H1 (cell line): ENCODE results near the gene AKTIP. TPM values are rescaled to one million over a fixed set of nuclear protein-coding genes. Genes with fewer than 3 reads are reported as not detected.
"Not testable (repeated sequence)": the region's sequence is repeated elsewhere in the genome, so short reads cannot be mapped to it uniquely, and the experiment has no call there.

Experiments used
- CTCF ChIA-PET: fragments of 300-600 bp; sonication (Branson Sonifier 250); formaldehyde crosslinking; loops from one replicate; lab custom pipeline; 2021; ENCODE audit not compliant: partially characterized antibody; lab: Charles Lee
- POLR2A ChIA-PET: fragments of 300-600 bp; sonication (Branson Sonifier 250); formaldehyde crosslinking; loops from one replicate; lab custom pipeline; 2021; ENCODE audit warnings: inconsistent platforms; ENCODE audit not compliant: partially characterized antibody; lab: Charles Lee
- DNase-seq, 2 experiments: peaks; one replicate each; pipeline versions ENCODE4 v3.0.0 to v3.0.0-alpha.2; 2010 to 2022; ENCODE audit warnings: low spot score in 2 of 2, low read depth in 1 of 2, mixed read lengths in 1 of 2
- FAIRE-seq: peaks from 2 replicates; lab custom pipeline; 2011; peaks lifted over from hg19 to GRCh38; lab: Jason Lieb, UNC
- H2AFZ ChIP-seq: 2 replicates; pipeline ENCODE4 v1.8.1; 2012; ENCODE audit warnings: low read length, inconsistent platforms
- H2AK5ac ChIP-seq: 2 replicates; pipeline ENCODE4 v1.6.1; 2013; ENCODE audit warnings: low read depth, low read length
- H2BK120ac ChIP-seq: replicated peaks from 2 replicates; pipeline ENCODE3; 2013; ENCODE audit warnings: low read depth, low read length, inconsistent platforms
- H2BK12ac ChIP-seq: 2 replicates; pipeline ENCODE4 v1.6.1; 2013; ENCODE audit warnings: low read depth, low read length
- H2BK15ac ChIP-seq: 2 replicates; pipeline ENCODE4 v1.6.1; 2013; ENCODE audit warnings: low read length
- H2BK20ac ChIP-seq: 2 replicates; pipeline ENCODE4 v1.6.1; 2013; ENCODE audit warnings: low read length
- H2BK5ac ChIP-seq: 2 replicates; pipeline ENCODE4 v1.6.1; 2013; ENCODE audit warnings: low read depth, low read length
- H3K14ac ChIP-seq: 2 replicates; pipeline ENCODE4 v1.6.1; 2013; ENCODE audit warnings: inconsistent platforms; ENCODE audit not compliant: insufficient read length
- H3K18ac ChIP-seq: 2 replicates; pipeline ENCODE4 v1.6.1; 2013; ENCODE audit warnings: low read length; ENCODE audit errors: extremely low read depth
- H3K23ac ChIP-seq: 2 replicates; pipeline ENCODE4 v1.6.1; 2013; ENCODE audit warnings: inconsistent platforms; ENCODE audit not compliant: insufficient read length
- H3K23me2 ChIP-seq: 2 replicates; pipeline ENCODE4 v1.6.1; 2013; ENCODE audit warnings: low read depth, low read length
- H3K27ac ChIP-seq: 2 replicates; pipeline ENCODE4 v1.6.1; 2011; ENCODE audit warnings: low read depth, low read length, inconsistent platforms
- H3K27me3 ChIP-seq, 4 experiments: replicated peaks in 1 of 4; 1 replicate in 1 of 4; 2 replicates in 3 of 4; pipeline versions ENCODE4 v1.6.1 to v1.8.1; 2011 to 2013; ENCODE audit warnings: low read length in 3 of 4, mild to moderate bottlenecking in 3 of 4, inconsistent platforms in 2 of 4, mixed read lengths in 2 of 4, moderate library complexity in 1 of 4; ENCODE audit not compliant: control insufficient read depth in 3 of 4, insufficient read depth in 3 of 4; ENCODE audit errors: extremely low read depth in 1 of 4
- H3K36me3 ChIP-seq, 4 experiments: 2 replicates each; pipeline versions ENCODE4 v1.6.1 to v1.8.1; 2011 to 2013; ENCODE audit warnings: mild to moderate bottlenecking in 4 of 4, low read length in 3 of 4, moderate library complexity in 2 of 4, control low read depth in 1 of 4, inconsistent platforms in 1 of 4; ENCODE audit not compliant: insufficient read depth in 4 of 4, control insufficient read depth in 2 of 4
- H3K4ac ChIP-seq: replicated peaks from 2 replicates; pipeline ENCODE3; 2013; ENCODE audit warnings: low read length, low read depth, mixed read lengths, inconsistent platforms; ENCODE audit not compliant: insufficient read length
- H3K4me1 ChIP-seq, 4 experiments: replicated peaks in 1 of 4; 1 replicate in 1 of 4; 2 replicates in 3 of 4; pipeline versions ENCODE4 v1.6.1 to v1.8.1; 2011 to 2013; ENCODE audit warnings: low read length in 3 of 4, inconsistent platforms in 2 of 4, mixed read lengths in 1 of 4; ENCODE audit not compliant: insufficient read depth in 4 of 4, control insufficient read depth in 3 of 4
- H3K4me2 ChIP-seq, 2 experiments: 2 replicates each; pipeline versions ENCODE4 v1.6.1 to v1.8.1; 2011 to 2013; ENCODE audit warnings: low read depth in 2 of 2, low read length in 2 of 2, control low read depth in 1 of 2, inconsistent platforms in 1 of 2, mild to moderate bottlenecking in 1 of 2; ENCODE audit not compliant: insufficient read depth in 1 of 2
- H3K4me3 ChIP-seq, 4 experiments: fragments of 200-600, 300-600 bp in 1 of 4; sonication (generic), shearing (Covaris generic), sonication (Bioruptor Twin) in 1 of 4; 2 replicates each; pipeline versions ENCODE4 v1.5.1 to v1.8.1; 2011 to 2016; ENCODE audit warnings: low read length in 4 of 4, low read depth in 3 of 4, control low read depth in 2 of 4, inconsistent platforms in 2 of 4, mild to moderate bottlenecking in 2 of 4, mixed read lengths in 1 of 4, moderate library complexity in 1 of 4; ENCODE audit not compliant: insufficient read depth in 2 of 4; ENCODE audit errors: extremely low read depth in 1 of 4
- H3K56ac ChIP-seq: replicated peaks from 2 replicates; pipeline ENCODE3; 2013; ENCODE audit warnings: low read depth, mild to moderate bottlenecking, mixed read lengths, low read length, inconsistent platforms; ENCODE audit not compliant: insufficient read length
- H3K79me1 ChIP-seq: 2 replicates; pipeline ENCODE4 v1.6.1; 2013; ENCODE audit warnings: low read depth, low read length, control low read depth
- H3K79me2 ChIP-seq, 2 experiments: 2 replicates each; pipeline versions ENCODE4 v1.6.1 to v1.8.1; 2012 to 2013; ENCODE audit warnings: low read length in 2 of 2, mild to moderate bottlenecking in 2 of 2, inconsistent platforms in 1 of 2; ENCODE audit not compliant: insufficient read depth in 2 of 2, control insufficient read depth in 1 of 2
- H3K9ac ChIP-seq, 4 experiments: replicated peaks in 1 of 4; 1 replicate in 1 of 4; 2 replicates in 3 of 4; pipeline versions ENCODE4 v1.6.1 to v1.8.1; 2011 to 2013; ENCODE audit warnings: low read depth in 3 of 4, low read length in 3 of 4, control low read depth in 2 of 4, mild to moderate bottlenecking in 2 of 4, moderate library complexity in 2 of 4, inconsistent platforms in 1 of 4; ENCODE audit errors: extremely low read depth in 1 of 4
- H3K9me3 ChIP-seq, 2 experiments: 2 replicates each; pipeline versions ENCODE4 v1.6.1 to v1.8.1; 2012 to 2013; ENCODE audit warnings: mild to moderate bottlenecking in 2 of 2, moderate library complexity in 2 of 2, control low read depth in 1 of 2, inconsistent platforms in 1 of 2, low read depth in 1 of 2, low read length in 1 of 2, mixed read lengths in 1 of 2; ENCODE audit not compliant: insufficient read depth in 2 of 2
- H4K20me1 ChIP-seq, 2 experiments: replicated peaks in 1 of 2; 2 replicates each; pipeline versions ENCODE3 to v1.8.1; 2011 to 2013; ENCODE audit warnings: inconsistent platforms in 2 of 2, low read length in 2 of 2, mild to moderate bottlenecking in 1 of 2; ENCODE audit not compliant: insufficient read depth in 2 of 2, control insufficient read depth in 1 of 2
- H4K5ac ChIP-seq: 2 replicates; pipeline ENCODE4 v1.6.1; 2013; ENCODE audit warnings: low read length, low read depth, mixed read lengths, inconsistent platforms; ENCODE audit not compliant: insufficient read length
- H4K8ac ChIP-seq: 2 replicates; pipeline ENCODE4 v1.8.0; 2013; ENCODE audit warnings: mild to moderate bottlenecking, moderate library complexity, low read length, inconsistent platforms; ENCODE audit not compliant: insufficient read depth; ENCODE audit errors: extremely low read depth
- H4K91ac ChIP-seq: replicated peaks from 2 replicates; pipeline ENCODE3; 2013; ENCODE audit warnings: low read length, mixed read lengths, inconsistent platforms; ENCODE audit not compliant: insufficient read length
- JUND ChIP-seq: IDR thresholded peaks from 2 replicates; pipeline ENCODE4 v1.6.1; 2011; ENCODE audit warnings: mild to moderate bottlenecking, improper control_type of control experiment, low read length
- WGBS, 2 experiments: shearing (Covaris generic) in 1 of 2; methylation state at CpG; one replicate each; pipeline versions ENCODE4 v1.1.6 to v1.1.7; 2013 to 2015; ENCODE audit warnings: low lambda C conversion rate in 2 of 2, mixed read lengths in 2 of 2, inconsistent platforms in 1 of 2, low coverage in 1 of 2, missing lambda C conversion rate in 1 of 2; ENCODE audit not compliant: insufficient replicate concordance in 2 of 2, insufficient coverage in 1 of 2, insufficient read length in 1 of 2; ENCODE audit errors: extremely low coverage in 1 of 2, missing lambda C conversion rate in 1 of 2; 5-methylcytosine and 5-hydroxymethylcytosine counted together
- polyA plus RNA-seq, 7 experiments: library from polyadenylated mRNA; depleted of rRNA in 3 of 7; stranded (reverse) in 5 of 7; unstranded in 2 of 7; fragments of >200 nt in 5 of 7; fragments of 200-250 nt in 2 of 7; gene quantifications; 1 replicate in 5 of 7; 2 replicates in 1 of 7; 4 replicates in 1 of 7; pipeline versions ENCODE4 v1.2.1 to v1.2.3, GENCODE V29; 2011 to 2013; ENCODE audit warnings: missing spikeins in 2 of 7, mixed read lengths in 2 of 7
- total RNA-seq: library from RNA; stranded (reverse); fragmentation: NEBNext Ultra II Directional; extraction: Animal tissue kit (Norgen Biotek cat#: 25700); gene quantifications from 2 replicates; pipeline ENCODE4 v1.2.1, GENCODE V29; 2021

AKTIP gene
- total and polyA plus RNA-seq, 2 of the 8 experiments (the other 6 are each of a cell fraction or from before 2014, with no cell fraction given), result 15.0 to 15.6 TPM

DNA sequence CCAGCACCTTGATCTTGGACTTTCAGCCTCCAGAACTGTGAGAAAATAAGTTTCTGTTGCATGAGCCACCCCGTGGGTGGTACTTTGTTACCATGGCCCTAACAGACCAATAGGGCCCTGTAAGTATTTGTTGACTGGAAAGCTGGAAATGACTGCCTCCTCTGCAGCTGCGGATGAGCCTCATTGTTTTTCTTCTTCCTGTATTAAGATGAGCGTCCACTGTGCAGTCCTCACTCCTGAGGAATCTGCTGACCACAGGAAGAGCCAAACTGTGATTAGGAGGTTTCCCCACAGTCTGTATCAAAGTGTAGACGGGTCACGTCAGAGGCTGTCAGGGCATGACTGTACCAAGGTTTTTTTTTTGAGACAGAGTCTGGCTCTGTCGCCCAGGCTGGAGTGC is 12.2 kb upstream of the AKTIP start:
- Histone ChIP-seq H2AFZ (no peak overlapping the region), H3K9me3 (peaks cover 9 to 10% of the 10 kb centered on the region in 2 experiments; a peak in 2 of 4 replicates), H3K4me2 (no peak overlapping the region), H2BK15ac (no peak overlapping the region), H3K27ac (no peak overlapping the region), H3K9ac (no peak overlapping the region), H3K56ac (no peak overlapping the region), H3K4me1 (peaks cover 0 to under 1% (median 0%) of the 10 kb centered on the region in 4 experiments; a peak in 1 of 7 replicates), H2BK20ac (no peak overlapping the region), H3K4me3 (no peak overlapping the region), H4K5ac (no peak overlapping the region), H3K23me2 (no peaks in the 10 kb centered on the region), H4K20me1 (no peaks in the 10 kb centered on the region), H2AK5ac (no peak overlapping the region), H2BK12ac (no peak overlapping the region), H3K79me2 (no peaks in the 10 kb centered on the region), H3K23ac (no peak overlapping the region), H3K4ac (no peak overlapping the region), H2BK5ac (no peak overlapping the region), H3K14ac (no peak overlapping the region), H2BK120ac (no peak overlapping the region), H3K27me3 (no peaks in the 10 kb centered on the region), H4K91ac (no peak overlapping the region), H3K79me1 (no peaks in the 10 kb centered on the region), H4K8ac (no peak overlapping the region), H3K18ac (no peak overlapping the region), H3K36me3 (no peaks in the 10 kb centered on the region)
- FAIRE-seq (no peak), DNase-seq (no peak)
- 85% methylated on average over 6 of the region's 6 CpGs; no CpG with 5 or more reads in 1 of the 2 experiments for WGBS, 2 experiments
- CTCF ChIA-PET, result interaction anchor here (1.2 kb wide), 1 partner anchor 9 kb away, joined by 3 read pairs; no protein-coding TSS in a partner anchor
- POLR2A ChIA-PET, result no interaction called here
- no peak for TF ChIP-seq JUND

GRCh38 chr16:53512795-53513194 is 9.8 kb upstream of the AKTIP start:
- H3K4me3 ChIP-seq, H3K27me3 ChIP-seq, H3K4me2 ChIP-seq, H4K20me1 ChIP-seq, H2BK120ac ChIP-seq, H3K9ac ChIP-seq, H3K79me1 ChIP-seq, H2AK5ac ChIP-seq, H2BK12ac ChIP-seq, H3K56ac ChIP-seq, H3K23me2 ChIP-seq, POLR2A ChIA-PET, H4K8ac ChIP-seq, H2BK5ac ChIP-seq, H3K4ac ChIP-seq, H3K79me2 ChIP-seq, H2BK20ac ChIP-seq, H4K91ac ChIP-seq, H3K18ac ChIP-seq, H3K36me3 ChIP-seq, DNase-seq, H3K14ac ChIP-seq, H3K4me1 ChIP-seq, H2BK15ac ChIP-seq, H3K23ac ChIP-seq, H3K9me3 ChIP-seq, FAIRE-seq, H4K5ac ChIP-seq, H2AFZ ChIP-seq, H3K27ac ChIP-seq: not testable (repeated sequence)
- CTCF ChIA-PET, result interaction anchor here (1.0 to 1.5 kb wide), 2 partner anchors 16 to 21 kb away, joined by 3 read pairs; no protein-coding TSS in a partner anchor
- WGBS, 2 experiments, result 90% methylated on average over 1 of the region's 1 CpG; no CpG with 5 or more reads in 1 of the 2 experiments
